HG02938 (cell line): ENCODE measurements around the gene DGKG.

Experiments used
- ATAC-seq: cut with Tn5 transposase; IDR thresholded peaks from one replicate; pipeline ENCODE4 v1.9.1; 2021; ENCODE audit warnings: mild to moderate bottlenecking, moderate library complexity; ENCODE audit not compliant: unreplicated experiment

DGKG gene

GRCh38 chr3:186247821-186248814 is 113.9 kb downstream of the DGKG start:
- ATAC-seq: no peak

- ATAC-seq: no peak
These were observed 115.1 kb downstream of the DGKG start for GRCh38 chr3:186246941-186247340.

- no peak for ATAC-seq
These were observed 118.0 kb downstream of the DGKG start for GRCh38 chr3:186244016-186244415.

GRCh38 chr3:186241910-186242821 is 119.9 kb downstream of the DGKG start:
- peak; percentile 87 for ATAC-seq

- ATAC-seq: no peak
These were observed 122.7 kb downstream of the DGKG start for GRCh38 chr3:186239321-186239720.

- ATAC-seq: no peak
These were observed 124.1 kb downstream of the DGKG start for GRCh38 chr3:186237915-186238314.

GRCh38 chr3:186236357-186237020 is 125.5 kb downstream of the DGKG start:
- no peak for ATAC-seq

- ATAC-seq: peak; percentile 74
These were observed 126.5 kb downstream of the DGKG start for GRCh38 chr3:186235554-186235953.

GRCh38 chr3:186234152-186234551 is 127.9 kb downstream of the DGKG start:
- no peak for ATAC-seq

GRCh38 chr3:186226482-186226881 is 135.6 kb downstream of the DGKG start:
- ATAC-seq: no peak

- ATAC-seq: peak; percentile 56
These were observed 136.4 kb downstream of the DGKG start for GRCh38 chr3:186225603-186226002.

- no peak for ATAC-seq
These were observed 137.9 kb downstream of the DGKG start for GRCh38 chr3:186224041-186224610.

GRCh38 chr3:186223476-186223875 is 138.6 kb downstream of the DGKG start:
- no peak for ATAC-seq

- no peak for ATAC-seq
These were observed 140.2 kb downstream of the DGKG start for GRCh38 chr3:186221760-186222378.

GRCh38 chr3:186220911-186221645 is 141.0 kb downstream of the DGKG start:
- no peak for ATAC-seq

GRCh38 chr3:186220365-186220764 is 141.7 kb downstream of the DGKG start:
- no peak for ATAC-seq

GRCh38 chr3:186219211-186219638 is 142.8 kb downstream of the DGKG start:
- no peak for ATAC-seq

GRCh38 chr3:186218421-186218820 is 143.6 kb downstream of the DGKG start:
- no peak for ATAC-seq

GRCh38 chr3:186217820-186218164 is 144.2 kb downstream of the DGKG start:
- ATAC-seq: peak; percentile 92
